GM19372 (cell line): ENCODE data around the gene SMTN.
"Not testable (repeated sequence)": the region's sequence is repeated elsewhere in the genome, so short reads cannot be mapped to it uniquely, and the experiment has no call there.

Experiments
- ATAC-seq: cut with Tn5 transposase; IDR thresholded peaks from one replicate; pipeline ENCODE4 v1.9.1; 2021; ENCODE audit warnings: mild to moderate bottlenecking, low read depth, moderate library complexity; ENCODE audit not compliant: unreplicated experiment

The SMTN gene

DNA sequence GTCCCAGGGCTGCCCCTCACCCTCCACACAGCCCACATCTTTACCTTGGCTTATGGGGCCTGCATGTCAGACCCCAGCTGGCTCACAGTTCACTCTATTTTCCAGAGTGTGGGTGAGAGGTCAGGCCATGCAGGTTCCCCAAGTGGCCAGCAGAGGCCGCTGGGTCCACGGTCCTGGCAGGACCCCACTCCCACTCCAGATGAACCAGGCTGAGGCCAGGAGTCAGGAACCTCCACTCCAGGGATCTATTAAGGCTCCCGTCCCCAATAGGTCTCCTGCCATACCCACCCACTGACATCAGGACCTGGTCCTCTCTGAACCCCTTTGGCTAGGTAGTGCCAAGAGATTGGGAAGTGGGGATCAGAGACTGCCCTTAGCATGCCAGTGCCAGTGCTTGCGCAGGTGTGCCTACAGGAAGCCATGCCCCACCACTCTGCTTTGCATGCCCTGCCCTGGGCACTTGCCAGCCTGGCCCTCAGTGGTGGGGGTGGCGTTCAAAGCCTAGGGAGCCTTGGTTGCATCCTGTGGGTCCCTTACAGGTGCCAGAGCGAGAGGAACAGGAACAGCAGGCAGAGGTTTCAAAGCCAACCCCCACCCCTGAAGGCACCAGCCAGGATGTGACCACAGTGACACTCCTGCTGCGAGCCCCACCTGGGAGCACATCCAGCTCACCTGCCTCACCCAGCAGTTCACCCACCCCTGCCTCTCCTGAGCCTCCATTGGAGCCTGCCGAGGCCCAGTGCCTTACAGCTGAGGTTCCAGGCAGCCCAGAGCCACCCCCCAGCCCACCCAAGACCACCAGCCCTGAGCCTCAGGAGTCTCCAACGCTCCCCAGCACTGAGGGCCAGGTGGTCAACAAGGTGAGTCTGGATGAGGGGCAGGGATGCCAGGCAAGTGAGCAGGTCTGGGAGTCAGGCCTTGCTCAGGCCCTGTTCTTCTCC, 8.3 kb downstream of the SMTN start:
- no peak for ATAC-seq

DNA sequence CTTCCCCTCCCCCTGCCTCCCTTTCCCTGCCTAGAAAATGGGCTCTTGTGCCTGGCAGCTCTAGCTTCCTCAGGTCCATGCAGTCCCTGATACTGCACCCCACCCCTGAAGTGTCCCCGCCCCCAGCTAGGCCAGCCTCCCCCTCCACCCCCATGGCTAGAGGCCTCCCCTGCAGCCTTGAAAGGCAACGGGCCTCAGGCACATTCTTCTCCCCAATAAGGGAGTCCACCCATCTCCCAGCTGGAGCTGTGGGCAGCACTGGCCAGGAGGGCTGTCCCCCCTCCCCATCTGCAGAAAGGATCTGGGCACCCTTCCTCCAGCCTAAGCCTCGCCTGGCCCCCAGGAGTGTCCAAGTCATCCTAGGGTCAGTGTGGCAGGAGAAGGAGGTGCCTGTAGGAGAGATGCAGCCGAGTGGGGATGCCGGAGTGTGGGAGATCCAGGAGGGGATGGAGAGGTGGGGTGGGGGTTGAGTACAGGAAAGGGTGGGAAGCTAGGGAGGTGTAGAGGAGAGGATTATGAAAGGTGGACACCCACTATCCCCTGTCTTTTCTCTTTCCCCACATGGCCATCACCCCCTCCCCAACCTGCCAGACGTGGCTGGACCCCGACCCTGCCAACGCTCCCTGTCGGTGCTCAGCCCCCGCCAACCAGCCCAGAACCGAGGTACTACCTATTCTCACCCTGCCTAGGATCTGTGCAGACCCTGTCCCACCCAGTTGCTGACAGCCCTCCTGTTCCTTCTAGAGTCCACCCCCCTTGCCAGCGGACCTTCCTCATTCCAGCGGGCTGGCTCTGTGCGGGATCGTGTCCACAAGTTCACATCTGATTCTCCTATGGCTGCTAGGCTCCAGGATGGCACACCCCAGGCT, 9.3 kb downstream of the SMTN start:
- no peak for ATAC-seq

DNA sequence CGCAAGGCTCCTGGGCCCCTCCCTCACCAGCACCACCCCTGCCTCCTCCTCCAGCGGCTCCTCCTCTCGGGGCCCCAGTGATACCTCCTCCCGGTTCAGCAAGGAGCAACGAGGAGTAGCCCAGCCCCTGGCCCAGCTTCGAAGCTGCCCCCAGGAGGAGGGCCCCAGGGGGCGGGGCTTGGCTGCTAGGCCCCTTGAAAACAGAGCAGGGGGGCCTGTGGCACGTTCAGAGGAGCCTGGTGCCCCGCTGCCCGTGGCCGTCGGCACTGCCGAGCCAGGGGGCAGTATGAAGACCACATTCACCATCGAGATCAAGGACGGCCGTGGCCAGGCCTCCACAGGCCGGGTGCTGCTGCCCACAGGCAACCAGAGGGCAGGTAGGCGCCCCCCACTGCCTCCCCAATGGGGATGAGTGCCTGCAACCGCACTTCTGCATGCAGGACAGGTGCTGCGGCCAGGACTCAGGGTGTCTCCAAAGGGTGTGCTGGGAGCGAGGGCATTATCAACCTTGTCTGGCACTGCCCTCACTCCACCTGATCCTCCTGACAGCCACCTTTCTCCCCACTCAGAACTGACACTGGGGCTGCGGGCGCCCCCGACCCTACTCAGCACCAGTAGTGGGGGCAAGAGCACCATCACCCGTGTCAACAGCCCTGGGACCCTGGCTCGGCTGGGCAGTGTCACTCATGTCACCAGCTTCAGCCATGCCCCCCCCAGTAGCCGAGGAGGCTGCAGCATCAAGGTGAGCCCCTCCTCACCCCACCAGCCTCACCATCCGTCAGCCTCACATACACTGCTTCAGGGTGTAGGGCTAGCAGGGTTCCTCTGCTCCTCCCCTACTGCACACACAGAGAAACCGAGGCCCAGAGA, 10.2 kb downstream of the SMTN start:
- ATAC-seq: no peak

DNA sequence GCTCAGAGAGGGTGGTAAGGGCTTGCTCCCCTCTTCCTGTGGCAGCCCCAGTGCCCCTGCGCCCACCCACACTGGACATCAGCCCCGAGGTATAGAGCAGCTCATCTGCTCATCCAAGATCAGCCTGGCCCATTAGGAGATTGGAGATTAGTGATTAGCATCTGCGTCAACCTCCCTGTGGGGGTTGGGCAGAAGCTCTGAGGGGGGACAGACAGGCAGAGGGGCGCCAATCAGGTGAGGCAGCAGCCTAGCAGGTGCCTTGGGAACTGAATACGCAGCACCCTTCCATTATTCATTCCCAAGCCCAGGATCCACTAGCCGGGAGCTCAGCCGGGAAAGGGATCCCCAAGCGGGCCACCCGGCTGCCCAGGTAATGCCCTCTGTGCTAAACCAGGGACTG, 11.0 kb downstream of the SMTN start:
- no peak for ATAC-seq

DNA sequence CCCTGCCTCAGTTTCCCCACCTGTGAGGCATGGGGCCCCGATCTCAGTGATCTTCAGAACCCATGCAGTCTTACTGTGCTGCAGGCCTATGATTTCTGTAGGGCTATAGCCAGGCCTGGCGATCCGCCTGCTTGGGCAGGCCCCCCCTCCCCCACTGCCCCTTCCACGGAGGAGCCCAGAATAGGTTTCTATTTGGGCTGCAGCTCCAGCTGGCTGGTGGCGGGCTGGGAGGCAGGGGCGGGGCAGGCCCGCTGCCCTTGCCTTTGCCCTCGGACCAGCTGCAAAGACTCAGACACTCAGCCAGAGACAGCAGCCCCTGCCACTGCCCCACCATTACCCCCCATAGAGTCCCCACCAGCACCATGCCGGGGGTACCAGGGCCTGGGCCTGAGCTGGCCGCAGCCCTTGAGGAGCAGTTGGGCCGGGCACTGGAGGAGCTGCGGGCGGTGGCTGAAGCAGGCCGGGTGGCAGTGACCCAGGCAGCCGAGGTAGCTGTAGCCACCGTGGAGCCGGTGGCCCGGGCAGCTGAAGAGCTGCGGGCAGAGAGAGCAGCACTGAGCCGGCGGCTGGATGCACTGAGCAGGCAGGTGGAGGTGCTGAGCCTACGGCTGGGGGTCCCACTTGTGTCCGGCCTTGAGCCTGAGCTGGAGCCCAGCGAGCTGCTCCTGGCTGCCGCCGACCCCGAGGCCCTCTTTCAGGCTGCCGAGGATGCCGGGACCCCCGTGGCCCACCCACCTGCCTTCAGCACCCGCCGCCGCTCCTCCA, 12.2 kb downstream of the SMTN start:
- no peak for ATAC-seq

DNA sequence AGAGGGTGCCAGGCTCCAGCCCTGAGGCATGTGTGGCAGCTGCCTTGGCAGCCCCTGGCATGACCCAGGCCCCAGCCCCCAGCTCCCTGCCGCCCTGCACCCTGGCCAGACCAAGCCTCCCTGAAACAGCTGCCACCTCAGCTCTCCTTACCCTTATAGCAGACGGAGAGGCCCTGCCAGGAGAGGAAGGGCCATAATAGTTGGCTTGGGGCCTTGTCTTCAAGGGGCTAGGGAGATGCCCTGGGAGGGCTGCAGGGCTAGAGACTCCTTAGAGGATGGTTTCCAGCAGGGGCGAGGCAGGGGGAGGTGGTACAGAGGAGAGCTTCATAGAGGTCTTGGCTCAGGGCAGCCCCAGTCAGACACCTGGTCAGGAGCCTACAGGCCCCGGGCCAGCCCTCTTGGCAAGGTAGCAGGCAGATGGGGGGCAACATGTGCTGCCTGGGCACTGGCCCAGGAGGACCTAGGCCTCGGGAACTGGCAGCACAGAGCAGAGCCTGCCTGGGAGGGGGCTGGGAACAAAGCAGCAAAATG, 13.0 kb downstream of the SMTN start:
- no peak for ATAC-seq

DNA sequence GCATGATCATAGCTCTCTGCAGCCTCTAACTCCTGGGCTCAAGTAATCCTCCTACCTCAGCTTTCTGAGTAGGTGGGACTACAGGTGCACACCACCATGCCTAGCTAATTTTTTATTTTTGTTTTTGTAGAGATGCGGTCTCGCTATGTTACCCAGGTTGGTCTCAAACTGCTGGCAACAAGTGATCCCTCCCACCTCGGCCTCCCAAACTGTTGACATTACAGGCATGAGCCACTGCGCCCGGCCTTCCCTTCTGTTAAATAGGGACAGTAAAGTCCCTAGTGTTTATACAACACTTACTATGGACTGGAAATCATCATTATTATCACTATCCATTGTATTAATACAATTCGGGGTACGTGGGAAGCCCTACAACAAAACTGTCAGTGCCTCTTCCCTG, 13.6 kb downstream of the SMTN start:
- ATAC-seq: no peak

DNA sequence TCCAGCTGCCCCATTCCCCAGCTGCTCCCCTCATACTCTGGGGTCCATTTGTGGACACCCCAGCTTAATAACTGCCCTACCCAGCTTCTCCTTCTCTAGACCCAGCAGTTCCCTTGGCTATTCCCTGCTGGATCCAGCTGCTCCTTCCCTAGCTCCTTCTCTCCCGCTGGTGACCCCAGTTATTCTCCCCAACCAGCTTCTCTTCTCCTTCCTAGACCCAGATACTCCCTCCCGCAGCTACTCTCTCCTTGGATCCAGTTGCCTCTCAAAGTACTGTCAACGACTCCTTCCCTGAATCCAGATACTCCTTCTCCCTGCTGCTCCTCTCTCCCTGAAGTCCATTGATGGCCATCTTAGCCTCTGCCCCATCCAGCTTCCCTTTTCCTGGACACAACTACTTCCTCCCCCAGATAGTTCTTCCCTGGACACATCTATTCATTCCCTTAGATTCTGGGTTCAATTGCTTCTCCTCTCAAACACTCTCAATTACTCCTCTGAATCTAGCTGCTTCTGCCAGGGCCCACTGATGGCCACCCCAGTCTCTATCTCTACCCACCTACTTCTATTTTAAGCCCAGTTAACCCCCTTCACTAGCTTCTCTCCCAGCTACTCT, 14.6 kb downstream of the SMTN start:
- ATAC-seq: no peak

DNA sequence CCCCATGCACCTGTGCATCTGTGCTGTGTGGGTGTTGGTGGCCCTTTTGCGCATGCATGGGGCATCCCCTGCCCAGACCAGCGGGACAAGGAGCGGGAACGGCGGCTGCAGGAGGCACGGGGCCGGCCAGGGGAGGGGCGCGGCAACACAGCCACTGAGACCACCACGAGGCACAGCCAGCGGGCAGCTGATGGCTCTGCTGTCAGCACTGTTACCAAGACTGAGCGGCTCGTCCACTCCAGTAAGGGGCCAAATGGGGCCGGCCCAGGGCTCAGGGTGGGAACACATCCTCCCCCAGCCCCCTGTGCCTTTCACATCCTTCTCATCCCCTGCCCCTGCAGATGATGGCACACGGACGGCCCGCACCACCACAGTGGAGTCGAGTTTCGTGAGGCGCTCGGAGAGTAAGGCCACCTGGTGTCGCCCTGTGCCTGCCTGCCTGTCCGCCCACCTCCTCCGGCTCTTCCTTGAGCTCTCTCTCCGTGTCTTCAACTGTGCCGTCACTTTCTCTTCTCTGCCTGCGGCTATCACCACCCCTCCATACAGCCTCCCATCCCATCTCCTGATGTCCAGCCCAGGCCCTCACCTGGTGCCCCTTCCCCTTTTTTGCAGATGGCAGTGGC, 15.7 kb downstream of the SMTN start:
- no peak for ATAC-seq

DNA sequence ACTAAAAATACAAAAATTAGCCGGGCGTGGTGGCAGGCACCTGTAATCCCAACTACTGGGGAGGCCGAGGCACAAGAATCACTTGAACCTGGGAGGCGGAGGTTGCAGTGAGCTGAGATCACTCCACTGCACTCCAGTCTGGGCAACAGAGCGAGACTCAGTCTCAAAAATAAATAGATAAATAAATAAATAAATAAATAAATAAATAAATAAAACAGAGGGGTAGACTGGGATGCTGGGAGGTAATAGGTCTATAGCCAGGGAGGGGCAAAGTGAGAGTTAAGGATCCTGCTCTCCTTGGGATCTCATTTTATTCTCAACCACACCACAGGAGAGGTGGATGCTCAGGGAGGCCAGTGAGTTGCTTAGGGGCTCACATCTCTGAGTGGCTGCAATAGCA, 16.4 kb downstream of the SMTN start:
- ATAC-seq: not testable (repeated sequence)

DNA sequence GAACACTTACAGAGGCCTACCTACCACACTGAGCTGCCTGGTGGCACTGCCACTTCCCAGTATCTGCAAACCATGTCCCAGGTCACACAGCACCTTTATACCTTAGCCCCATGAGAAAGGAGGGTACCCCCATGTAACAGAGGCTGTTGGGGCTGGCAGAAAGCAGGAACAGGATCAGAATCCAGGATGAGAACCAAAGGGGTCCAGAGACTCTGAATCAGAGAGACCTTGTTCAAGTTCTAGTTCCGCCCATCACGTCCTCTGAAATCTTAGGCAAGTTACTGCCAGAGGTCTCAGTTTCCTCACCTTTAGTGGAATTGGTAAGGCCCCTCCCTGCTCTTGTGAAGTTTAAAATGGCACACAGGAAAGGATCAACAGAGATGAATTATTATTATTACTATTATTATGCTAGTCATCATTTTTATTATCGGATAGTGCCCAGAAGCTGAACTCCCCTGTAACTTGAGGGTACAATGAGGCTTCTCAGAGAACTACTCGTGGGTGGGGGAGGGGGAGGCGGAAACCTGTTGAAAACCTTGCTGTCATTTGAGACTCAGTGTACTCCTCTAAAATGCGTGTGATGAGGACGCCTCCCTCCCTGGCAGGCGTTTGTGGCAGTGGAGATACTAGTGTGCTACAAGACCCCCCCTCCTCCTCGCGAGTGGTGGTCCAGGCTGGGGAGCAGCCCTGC, 17.0 kb downstream of the SMTN start:
- no peak for ATAC-seq

DNA sequence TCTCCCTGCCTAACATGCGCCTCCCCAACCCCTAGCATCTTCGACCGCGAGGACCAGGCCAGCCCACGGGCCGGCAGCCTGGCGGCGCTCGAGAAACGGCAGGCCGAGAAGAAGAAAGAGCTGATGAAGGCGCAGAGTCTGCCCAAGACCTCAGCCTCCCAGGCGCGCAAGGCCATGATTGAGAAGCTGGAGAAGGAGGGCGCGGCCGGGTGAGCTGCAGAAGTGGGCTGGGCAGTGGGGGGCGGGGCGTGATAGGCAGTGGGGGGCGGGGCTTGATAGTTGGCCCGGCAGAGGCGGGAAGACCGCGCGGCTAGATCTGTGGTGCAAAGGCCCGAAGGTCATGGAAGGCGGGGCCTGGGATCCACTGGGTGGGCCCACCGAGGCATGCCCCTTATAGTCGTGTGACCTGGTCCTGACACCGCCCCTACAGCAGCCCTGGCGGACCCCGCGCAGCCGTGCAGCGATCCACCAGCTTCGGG, 17.6 kb downstream of the SMTN start:
- no peak for ATAC-seq

DNA sequence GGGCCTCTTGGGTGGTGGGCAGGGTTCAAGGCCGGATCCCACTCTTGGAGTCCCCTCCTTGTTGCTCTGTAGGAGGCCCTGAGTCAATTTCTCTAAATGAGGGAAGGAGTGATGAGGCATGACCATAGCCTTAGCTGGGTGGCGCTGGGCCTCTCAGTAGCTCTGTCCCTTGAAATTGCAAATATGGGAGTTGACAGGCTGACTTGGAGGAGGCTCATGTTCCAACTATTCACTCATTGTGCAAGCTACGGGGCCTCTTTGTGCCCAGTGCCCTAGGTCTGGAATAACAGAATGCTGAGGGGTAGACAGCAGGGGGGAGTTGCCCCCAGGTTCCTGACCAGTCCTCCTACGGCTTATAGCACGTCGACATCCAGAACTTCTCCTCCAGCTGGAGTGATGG, 18.3 kb downstream of the SMTN start:
- ATAC-seq: no peak

DNA sequence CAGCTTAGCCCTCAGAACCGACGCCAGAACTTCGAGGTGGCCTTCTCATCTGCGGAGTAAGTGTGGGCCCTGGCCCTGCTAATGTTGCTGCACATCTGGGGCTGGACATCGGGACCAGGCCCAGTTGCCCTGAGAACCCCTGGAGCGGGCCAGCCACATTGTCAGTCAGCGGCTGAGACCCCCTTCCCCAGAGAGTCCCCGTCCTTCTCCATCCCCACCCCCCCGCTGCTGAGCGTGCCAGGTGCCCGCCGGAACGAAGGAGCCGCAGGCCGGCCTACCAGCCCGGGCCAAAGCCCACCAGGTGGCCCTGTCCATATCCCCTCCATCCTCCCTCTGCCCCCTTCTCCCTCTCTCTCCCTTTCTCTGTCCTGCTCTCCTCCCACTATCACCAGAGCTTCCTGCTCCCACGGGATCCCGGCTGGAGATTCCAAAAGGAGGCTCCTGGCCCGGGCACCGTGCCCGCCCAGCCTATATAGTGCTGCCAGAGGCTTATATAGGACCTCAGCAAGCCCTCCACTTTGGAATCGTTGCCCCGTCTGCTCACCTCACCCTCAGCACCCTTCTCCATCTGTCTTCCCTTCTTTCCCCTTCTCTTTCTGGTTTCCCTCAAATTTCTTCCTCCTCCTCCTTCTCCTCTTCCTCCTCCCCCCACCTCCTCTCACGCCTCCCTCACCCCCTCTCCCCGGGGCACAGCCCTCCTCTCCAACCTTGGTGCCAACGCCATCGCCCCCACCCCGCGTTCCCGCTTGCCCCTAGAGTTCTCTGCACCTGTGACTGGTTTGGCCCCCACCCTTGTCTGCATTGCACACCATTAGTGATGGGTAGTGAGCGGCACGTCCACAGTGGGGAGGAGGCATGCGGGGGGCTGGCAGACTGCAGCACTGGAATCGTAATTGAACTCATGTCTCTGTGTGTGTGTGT, 19.0 kb downstream of the SMTN start:
- no peak for ATAC-seq

DNA sequence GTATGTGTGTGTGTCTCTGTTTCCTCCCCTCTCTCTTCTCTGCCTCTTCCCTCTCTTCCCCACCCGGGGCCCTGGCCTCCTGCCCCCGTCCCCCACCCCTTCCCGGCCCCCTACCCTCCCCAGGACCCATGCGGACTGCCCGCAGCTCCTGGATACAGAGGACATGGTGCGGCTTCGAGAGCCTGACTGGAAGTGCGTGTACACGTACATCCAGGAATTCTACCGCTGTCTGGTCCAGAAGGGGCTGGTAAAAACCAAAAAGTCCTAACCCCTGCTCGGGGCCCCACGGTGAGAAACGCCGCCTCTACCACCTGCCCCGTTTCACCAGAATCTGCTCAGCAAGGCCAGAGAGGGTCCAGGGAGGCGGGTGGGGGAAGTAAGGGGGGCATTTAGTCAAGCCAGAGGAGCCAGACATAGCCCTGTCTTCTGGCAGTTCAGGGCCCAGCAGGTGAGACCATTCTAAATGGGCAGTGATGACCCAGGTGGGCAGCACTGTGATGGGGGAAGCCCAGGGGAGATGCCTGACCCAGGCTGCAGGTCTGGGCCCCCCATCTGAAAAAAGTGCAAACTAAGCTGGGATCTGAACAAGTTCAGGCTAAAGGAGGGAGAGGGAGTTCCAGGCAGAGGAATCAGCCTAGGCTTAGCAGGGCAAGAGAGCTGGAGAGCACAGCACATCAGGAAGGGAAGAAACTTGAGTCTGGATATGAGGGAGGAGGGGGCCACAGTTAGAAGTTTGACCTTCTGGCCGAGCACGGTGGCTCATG, 19.8 kb downstream of the SMTN start:
- no peak for ATAC-seq

DNA sequence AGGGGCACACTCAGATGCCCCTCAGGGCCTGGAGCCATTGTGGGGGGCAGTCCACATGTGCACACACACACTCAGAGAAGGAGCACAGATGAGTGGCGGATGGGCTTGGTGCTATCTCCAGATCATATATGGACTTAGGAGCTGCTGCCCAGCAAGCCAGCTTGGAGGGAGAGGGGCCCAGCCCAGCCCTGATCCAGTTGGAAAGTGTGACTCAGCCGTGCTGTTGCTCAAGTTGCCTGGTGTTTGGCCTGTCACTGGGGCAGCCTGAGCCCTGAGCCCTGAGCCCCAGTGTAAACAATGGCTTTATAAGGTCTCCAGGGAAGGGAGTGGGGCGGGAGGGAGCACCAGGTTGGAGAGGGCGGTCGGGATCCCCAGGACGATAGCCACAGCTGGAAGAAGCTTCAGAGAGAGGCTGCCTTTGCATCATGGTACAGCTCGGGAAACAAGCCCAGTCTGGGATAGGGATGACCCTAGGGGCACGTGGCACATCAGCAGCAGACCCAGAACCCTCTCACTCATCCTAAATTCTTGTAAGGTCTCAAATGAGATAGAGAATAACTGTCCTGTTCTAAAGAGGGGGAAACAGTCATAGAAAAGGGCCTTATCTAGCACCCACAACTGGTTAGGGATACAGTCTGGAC, 21.4 kb downstream of the SMTN start:
- no peak for ATAC-seq
